HG02588 (cell line): ENCODE data around the gene EPHB2.

Source experiments
- ATAC-seq: cut with Tn5 transposase; IDR thresholded peaks from one replicate; pipeline ENCODE4 v1.9.1; 2021; ENCODE audit warnings: mild to moderate bottlenecking, moderate library complexity; ENCODE audit not compliant: unreplicated experiment

Gene EPHB2

GRCh38 chr1:22721122-22721873 lies 10.7 kb downstream of the EPHB2 start:
- ATAC-seq: no peak

GRCh38 chr1:22722901-22723550 lies 12.4 kb downstream of the EPHB2 start:
- ATAC-seq: no peak

GRCh38 chr1:22727873-22728272 lies 17.2 kb downstream of the EPHB2 start:
- ATAC-seq: no peak

GRCh38 chr1:22728751-22729399 lies 18.2 kb downstream of the EPHB2 start:
- no peak for ATAC-seq

- ATAC-seq: no peak
These were observed 18.7 kb downstream of the EPHB2 start for GRCh38 chr1:22729400-22729773.

GRCh38 chr1:22729912-22730311 lies 19.3 kb downstream of the EPHB2 start:
- no peak for ATAC-seq

- ATAC-seq: no peak
These were observed 21.5 kb downstream of the EPHB2 start for GRCh38 chr1:22731924-22732720.

- no peak for ATAC-seq
These were observed 23.0 kb downstream of the EPHB2 start for GRCh38 chr1:22733643-22734042.

GRCh38 chr1:22736501-22737080 lies 26.0 kb downstream of the EPHB2 start:
- no peak for ATAC-seq

- ATAC-seq: no peak
These were observed 26.9 kb downstream of the EPHB2 start for GRCh38 chr1:22737374-22738068.

- ATAC-seq: no peak
These were observed 27.4 kb downstream of the EPHB2 start for GRCh38 chr1:22738069-22738435.

GRCh38 chr1:22738522-22738921 lies 27.9 kb downstream of the EPHB2 start:
- ATAC-seq: no peak

GRCh38 chr1:22739648-22740385 lies 29.2 kb downstream of the EPHB2 start:
- ATAC-seq: no peak

- no peak for ATAC-seq
These were observed 30.5 kb downstream of the EPHB2 start for GRCh38 chr1:22741118-22741517.

- no peak for ATAC-seq
These were observed 35.3 kb downstream of the EPHB2 start for GRCh38 chr1:22745669-22746585.

- ATAC-seq: no peak
These were observed 36.5 kb downstream of the EPHB2 start for GRCh38 chr1:22747021-22747734.

GRCh38 chr1:22747735-22748073 lies 37.1 kb downstream of the EPHB2 start:
- ATAC-seq: no peak

- no peak for ATAC-seq
These were observed 38.9 kb downstream of the EPHB2 start for GRCh38 chr1:22749503-22749902.
